Measurements from ENCODE around the gene CD22.
A peak's percentile ranks its signal among the peaks of the same experiment; 100 is the strongest.
"Not testable (repeated sequence)": the region's sequence is repeated elsewhere in the genome, so short reads cannot be mapped to it uniquely, and the experiment has no call there.

CD22 gene

DNA sequence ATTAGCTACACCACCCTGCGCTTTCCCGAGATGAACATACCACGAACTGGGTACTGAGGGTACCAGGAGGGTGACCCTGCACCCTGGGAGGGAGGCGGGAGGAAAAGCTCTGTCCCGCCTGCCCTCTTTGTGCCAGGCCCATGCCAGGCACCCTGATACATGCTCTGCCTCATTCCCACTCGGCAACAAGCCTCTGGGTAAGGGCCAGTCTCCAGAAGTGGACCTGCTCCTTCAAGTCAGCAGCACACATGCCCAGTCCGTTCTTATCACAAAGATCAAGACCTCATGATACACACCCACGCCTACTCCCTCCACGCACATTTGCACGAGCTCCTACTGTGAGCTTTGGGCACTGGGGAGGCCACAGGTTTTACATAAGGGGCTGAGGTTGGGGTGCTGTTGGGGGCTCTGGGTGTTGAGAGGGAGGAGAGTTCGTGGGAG, 16.7 kb downstream of the CD22 start:
- no peak for DNase-seq

DNA sequence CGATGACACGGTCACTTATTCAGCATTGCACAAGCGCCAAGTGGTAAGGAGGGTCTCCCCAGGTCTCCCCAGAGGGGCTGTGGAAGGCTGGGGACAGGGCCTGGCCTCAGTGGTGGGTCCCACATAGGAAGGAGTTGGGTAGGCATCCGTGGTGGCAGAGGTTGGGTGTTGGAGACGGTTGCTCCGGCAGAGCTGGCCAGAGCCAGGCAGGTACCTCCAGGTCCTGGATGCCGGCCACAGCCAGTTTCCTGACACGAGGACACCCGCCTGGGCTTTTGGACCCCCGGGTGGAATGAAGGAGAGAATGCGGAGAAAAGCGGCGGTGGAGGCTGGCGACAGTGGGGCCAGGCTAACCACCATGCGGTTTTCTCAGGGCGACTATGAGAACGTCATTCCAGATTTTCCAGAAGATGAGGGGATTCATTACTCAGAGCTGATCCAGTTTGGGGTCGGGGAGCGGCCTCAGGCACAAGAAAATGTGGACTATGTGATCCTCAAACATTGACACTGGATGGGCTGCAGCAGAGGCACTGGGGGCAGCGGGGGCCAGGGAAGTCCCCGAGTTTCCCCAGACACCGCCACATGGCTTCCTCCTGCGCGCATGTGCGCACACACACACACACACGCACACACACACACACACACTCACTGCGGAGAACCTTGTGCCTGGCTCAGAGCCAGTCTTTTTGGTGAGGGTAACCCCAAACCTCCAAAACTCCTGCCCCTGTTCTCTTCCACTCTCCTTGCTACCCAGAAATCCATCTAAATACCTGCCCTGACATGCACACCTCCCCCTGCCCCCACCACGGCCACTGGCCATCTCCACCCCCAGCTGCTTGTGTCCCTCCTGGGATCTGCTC, 17.4 kb downstream of the CD22 start:
- DNase-seq = peak; percentile 59 to 73

DNA sequence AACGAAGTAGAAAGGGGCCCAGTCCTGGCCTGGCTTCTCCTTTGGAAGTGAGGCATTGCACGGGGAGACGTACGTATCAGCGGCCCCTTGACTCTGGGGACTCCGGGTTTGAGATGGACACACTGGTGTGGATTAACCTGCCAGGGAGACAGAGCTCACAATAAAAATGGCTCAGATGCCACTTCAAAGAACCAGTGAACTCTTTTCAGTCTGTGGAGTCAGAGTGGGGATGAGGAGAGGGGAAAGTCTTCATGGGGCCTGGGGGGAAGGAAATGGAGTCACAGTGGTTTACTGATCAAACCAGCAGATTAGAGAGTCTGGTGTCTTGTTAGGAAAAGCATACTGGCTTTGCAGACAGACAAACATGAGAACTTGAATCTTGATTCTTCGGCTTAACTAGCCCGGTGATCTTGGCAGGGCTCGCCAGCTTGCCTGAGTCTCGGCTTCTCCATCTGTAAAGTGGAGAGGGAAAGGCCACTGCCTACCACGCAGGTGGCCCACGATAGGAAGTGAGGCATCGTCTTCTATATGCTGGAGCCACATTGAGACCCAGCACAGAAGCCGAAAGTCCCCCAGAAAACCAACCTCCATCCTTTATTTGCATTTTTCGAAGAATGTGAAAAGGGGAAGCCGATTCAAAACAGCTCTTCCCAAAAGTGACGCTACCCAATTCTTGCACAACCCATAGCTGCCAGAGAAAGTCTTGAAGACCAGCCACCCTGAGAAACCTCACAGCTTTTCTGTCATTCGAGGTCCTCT, 18.4 kb downstream of the CD22 start, which contains the start of gene FFAR1:
Gene FFAR1, plus strand, starts transcription at position 732 of the 759 bp plus-strand sequence. CDS start 3,650 bp downstream, outside the sequence.
- peak; percentile 25 to 36 for DNase-seq

DNA sequence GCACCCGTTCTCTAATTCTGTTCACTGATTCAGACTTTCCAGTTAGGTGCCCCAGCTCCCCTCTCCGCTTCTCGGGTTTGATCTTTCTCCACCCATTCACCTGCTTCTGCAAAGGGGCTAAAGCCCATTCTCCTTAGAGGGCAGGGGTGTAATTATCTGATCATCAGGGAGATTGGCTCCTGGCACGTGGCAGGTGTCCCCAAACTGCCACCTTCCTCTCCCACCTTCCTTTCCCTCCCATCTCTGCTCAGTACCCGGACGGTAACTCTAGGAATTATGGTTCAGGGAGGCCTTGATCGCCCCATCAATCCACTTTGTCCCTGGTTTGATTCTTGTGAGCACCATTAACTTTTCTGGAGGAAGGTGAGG, 18.9 kb downstream of the CD22 start:
- DNase-seq = no peak

DNA sequence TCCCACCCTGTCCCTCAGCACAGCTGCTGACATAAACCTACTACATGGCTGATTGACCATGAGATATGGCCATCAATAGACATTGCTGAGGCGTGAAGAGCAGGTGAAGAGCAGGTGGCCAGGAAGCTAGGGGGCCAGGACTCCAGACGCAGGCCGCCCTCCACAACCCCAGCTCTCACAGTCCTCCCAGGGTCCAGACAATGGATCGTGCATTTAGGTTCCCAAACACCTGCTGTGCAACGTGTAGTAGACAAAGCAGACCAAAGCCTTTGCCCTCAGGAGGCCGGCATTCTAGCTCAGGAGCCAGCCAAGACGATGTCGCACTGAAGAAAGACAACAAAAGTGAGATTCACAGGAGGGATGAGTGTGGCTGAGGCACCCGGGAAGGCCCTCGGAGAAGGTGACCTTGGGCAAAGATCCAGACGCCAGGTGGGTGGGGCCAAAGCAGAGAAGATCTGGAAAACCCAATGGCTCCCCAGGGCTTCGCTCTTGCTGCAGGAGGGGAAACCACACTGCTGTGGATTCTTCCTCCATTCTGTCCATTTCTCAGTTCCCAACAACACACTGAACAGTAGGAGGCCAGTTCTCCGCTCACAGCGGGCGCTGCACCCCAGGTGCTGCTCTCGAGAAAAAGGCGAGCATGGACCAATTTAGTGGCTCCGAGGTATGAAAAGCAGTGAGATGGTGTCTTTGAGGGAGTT, 20.1 kb downstream of the CD22 start:
- no peak for DNase-seq

DNA sequence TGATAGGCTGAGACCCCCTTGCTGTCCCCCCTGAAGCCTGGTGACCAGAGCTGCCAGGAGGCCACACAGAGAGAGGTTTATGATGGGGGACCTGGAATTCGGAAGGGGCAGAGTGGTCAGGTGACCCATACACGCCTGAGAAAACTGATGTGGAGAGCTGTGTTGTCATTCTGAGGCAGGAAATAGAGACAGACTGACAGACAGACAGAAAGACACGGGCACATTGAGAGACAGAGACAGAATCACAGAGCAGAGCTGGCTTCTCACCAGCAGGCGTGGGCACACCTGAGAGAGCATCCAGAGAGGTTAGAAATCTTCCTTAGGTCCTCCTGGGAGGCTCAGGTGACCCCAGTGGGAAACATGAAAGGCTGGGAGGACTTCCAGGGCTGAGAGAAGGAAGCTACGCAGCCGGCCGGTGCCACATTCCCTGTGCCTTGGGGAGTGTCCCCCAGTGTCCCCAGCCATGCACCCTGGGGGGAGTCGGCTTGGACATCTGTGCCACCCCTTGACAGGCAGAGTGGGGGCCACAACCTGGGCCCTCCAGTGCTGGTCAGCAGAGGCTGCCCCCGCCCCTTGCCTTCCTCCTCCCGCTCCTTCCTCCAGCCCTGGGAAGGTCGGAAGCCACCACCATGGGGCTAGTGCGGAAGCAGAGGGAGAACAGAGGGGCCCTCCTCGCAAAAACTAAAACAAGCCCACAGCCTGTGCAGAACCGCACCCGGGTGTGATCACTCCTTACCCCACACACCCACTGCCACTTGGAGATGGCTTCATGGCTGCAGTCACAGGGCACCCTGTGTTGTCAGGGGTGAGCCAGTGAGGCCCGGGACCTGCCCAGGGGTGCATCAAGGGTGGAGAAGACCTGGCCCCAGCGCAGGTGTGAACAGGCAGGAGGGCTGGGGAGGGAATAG, 20.9 kb downstream of the CD22 start:
- DNase-seq = no peak

DNA sequence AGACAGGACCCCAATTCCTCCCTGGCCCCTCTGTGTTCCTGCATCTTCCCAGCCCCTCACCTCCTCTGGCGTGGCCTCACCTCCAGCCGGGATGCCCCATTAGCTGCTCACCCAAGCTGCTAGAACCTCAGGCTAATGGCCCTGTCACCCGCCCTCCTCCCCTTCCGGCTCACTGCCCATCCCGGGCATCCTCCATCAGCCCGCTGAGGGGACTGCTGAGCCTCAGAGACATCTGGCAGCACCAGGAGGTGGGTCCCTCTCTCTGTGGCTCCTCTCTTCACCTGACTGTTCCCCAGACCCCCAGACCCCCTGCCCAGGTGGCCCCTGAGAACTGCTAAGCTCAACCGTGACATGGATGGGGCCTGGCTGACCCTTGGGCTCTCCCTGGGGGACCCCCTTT, 21.6 kb downstream of the CD22 start:
- DNase-seq = no peak

DNA sequence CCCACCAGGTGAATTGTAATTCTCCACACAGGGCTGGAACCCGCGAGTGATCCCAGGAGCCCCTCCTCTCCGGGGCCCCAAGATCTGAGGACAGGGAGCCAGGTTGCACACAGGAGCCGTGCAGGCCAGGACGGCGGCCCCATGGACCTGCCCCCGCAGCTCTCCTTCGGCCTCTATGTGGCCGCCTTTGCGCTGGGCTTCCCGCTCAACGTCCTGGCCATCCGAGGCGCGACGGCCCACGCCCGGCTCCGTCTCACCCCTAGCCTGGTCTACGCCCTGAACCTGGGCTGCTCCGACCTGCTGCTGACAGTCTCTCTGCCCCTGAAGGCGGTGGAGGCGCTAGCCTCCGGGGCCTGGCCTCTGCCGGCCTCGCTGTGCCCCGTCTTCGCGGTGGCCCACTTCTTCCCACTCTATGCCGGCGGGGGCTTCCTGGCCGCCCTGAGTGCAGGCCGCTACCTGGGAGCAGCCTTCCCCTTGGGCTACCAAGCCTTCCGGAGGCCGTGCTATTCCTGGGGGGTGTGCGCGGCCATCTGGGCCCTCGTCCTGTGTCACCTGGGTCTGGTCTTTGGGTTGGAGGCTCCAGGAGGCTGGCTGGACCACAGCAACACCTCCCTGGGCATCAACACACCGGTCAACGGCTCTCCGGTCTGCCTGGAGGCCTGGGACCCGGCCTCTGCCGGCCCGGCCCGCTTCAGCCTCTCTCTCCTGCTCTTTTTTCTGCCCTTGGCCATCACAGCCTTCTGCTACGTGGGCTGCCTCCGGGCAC, 22.6 kb downstream of the CD22 start:
- no peak for DNase-seq

DNA sequence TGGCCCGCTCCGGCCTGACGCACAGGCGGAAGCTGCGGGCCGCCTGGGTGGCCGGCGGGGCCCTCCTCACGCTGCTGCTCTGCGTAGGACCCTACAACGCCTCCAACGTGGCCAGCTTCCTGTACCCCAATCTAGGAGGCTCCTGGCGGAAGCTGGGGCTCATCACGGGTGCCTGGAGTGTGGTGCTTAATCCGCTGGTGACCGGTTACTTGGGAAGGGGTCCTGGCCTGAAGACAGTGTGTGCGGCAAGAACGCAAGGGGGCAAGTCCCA, 23.1 kb downstream of the CD22 start:
- DNase-seq = no peak

DNA sequence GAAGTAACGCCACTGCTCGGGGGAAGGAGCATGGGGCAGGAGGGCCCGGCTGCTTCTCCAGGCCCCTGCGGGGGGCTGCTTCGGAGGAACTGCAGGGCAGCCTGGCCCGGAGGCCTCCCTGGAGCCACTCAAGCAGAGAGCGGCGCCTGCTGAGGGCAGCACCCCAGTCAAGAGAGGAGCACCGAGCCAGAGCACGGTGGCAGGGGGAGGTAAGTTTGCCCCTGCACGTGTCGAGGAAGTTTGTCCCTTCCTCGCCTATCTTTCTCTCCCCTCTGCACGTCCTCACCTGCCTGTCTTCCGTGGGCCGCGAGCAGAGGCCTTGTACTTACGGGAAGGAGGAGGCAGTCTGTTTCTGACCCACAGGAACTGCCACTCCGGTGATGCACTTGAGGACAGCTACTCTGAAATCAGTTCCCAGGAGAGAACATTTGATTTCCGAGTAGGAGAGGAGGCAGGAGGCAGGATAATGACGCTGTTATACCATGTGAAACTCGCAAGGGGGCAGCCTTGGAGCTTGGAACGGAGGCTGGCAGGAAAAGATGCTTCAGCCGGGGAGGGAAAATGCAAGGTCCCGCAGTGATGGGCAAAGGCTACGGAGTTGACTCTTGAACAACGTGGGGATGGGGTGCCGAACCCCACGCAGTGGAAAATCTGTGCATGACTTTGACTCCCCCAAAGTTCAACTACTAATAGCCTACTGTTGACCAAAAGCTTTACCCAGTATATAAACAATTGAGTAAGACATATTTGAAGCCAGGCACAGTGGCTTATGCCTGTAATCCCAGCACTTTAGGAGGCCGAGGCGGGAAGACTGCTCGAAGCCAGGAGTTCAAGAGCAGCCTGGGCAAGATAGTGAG, 23.7 kb downstream of the CD22 start:
- peak; percentile 53 to 63 for DNase-seq

DNA sequence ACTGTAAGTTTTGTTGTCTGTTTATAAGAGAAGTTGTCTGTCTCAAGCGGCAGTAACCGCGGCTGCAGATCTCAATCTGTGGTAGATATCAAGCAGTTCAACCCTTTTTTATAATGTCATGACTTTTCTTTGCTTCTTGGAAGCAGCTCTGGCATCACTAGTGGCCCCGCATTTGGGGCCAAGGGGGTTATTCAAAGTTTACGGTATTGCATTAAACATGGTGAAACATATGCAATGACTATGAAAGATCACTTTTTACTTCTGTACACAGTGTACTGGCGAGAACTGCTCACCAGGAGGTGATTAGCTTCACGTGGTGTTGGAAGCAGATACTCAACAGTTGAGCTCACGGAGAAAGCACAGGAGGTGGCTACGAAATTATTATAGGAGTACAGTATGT, 24.6 kb downstream of the CD22 start:
- no peak for DNase-seq

DNA sequence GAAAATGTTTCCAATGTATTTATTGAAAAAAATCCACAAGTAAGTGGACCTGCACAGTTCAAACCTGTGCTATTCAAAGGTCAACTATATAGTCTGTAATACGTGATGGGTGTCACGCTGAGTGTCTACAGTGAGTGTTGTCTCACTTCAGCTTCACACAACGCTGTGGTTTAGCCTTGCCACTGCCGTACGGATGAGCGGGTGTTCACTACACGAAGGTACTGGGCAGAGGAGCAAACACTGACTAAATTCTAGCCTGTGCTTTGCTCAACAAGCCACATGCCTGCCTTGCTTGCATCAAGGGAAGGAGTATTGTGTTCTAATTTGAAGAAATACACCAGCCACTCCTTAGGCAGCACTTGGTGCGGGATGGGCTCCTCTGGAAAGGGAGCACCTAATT, 25.9 kb downstream of the CD22 start:
- no peak for DNase-seq

DNA sequence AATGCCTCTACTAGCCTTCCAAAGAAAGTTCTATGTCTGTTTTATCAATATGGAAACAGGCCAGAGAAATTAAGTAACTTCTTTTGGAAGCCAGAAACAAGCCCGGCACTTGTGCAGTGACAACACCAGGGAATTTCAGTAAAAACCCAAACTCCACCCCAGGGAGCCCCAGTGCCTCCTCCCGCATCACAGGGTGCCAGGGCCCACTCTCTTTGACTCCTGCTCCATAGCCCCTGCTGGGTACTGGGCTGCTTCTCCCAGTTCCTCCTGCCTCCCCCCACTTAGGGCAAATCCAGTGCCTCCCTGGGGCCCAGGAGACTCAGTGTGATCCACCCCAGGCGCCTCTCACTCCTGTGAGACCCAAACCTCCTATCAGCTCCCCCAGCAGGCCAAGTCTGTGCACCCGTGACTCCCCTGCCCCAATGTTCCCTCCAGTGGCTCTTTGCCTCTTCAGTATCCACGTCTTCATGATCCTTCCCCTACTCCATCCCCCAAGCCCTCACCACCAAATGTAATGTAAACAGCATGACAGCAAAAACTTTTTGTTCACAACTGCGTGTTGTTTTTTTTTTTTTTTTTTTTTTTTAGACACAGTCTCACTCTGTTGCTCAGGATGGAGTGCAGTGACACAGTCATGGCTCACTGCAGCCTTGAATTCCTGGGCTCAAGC, 26.9 kb downstream of the CD22 start:
- no peak for DNase-seq

DNA sequence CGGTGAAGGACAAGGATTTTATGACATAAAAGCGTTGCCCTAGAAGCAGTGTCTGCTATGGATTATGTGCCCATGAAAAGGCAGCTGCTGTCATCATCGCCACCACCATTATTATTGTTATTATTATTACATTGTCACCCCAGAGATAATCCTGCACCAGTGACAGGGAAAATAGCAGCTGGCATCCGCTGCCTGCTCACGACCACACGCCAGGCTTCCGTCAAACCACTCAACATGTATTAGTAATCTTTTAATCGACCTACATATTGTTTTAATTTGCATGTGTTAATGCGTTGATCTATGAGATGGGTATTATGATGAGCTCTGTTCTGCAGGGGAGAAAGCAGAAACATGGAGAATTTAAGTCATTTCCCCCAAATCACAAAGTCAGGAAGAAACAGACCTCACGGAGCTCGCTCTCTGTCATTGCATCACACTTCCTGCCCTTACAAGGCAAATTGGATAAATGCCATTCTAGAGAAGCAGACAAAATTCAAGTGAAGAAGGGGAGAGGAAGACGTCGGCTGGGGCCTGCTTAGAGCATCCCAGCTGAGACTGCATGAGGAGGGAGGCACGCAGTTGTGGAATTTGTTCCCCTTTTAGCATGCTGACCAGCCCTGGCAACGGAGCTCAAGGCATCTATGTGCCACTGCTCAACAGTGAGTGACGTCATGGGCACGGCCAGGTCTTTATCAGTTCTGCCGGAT, 29.0 kb downstream of the CD22 start, which contains the start of gene FFAR3:
Gene FFAR3, plus strand, starts transcription at position 594 of the 707 bp plus-strand sequence. CDS start 431 bp downstream, outside the sequence.
- peak in 1 of 2 experiments; percentile 17 for DNase-seq

DNA sequence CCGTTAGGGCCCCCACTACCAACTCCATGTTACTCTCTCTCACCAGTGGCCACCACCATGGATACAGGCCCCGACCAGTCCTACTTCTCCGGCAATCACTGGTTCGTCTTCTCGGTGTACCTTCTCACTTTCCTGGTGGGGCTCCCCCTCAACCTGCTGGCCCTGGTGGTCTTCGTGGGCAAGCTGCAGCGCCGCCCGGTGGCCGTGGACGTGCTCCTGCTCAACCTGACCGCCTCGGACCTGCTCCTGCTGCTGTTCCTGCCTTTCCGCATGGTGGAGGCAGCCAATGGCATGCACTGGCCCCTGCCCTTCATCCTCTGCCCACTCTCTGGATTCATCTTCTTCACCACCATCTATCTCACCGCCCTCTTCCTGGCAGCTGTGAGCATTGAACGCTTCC, 29.8 kb downstream of the CD22 start:
- DNase-seq = not testable (repeated sequence)

DNA sequence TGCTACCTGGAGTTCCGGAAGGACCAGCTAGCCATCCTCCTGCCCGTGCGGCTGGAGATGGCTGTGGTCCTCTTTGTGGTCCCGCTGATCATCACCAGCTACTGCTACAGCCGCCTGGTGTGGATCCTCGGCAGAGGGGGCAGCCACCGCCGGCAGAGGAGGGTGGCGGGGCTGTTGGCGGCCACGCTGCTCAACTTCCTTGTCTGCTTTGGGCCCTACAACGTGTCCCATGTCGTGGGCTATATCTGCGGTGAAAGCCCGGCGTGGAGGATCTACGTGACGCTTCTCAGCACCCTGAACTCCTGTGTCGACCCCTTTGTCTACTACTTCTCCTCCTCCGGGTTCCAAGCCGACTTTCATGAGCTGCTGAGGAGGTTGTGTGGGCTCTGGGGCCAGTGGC, 30.4 kb downstream of the CD22 start:
- not testable (repeated sequence) for DNase-seq

DNA sequence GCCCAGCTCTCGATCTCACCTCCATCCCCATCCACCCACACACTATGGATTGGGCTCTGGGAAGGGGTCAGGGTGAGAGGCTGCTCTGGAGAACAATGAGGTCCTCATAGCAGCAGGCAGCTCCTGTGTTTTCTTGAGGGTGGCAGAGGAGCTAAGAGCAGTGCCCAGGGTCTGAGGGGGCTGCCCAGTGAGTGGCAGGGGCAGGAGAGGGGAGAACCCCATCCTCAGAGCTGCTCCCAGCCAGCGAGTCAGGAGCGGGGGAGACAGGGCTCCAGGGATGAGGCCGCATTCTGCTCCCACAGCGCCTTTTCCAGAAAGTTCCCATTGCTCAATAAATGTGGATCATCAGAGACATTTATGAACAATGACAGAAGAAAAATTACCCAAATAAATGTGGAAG, 31.1 kb downstream of the CD22 start:
- DNase-seq = not testable (repeated sequence)

DNA sequence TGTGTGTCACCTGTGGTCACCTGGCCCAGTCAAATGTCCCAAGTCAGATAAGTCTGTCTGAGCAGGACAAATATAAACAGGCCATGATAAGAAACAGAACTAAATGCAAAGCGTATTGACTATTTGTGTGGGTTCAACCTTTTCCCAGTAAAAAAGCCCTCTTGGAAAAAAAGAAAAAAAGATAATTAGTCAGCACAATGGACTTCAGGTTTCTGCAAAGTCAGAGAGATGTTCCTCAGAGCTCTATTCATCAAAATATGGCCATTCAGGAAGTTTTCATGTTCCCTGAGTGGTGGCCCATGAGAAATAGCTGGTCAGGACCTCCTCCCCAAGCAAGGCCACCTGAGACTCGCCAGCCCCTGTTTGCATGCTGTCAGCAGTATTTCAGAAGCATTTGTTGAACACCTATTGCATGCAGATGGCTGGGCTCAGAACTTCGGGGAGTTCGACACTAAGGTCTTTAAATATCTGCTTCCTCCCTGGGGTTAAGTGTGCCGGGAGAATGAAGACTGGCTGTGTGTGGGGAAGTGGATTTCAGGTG, 32.0 kb downstream of the CD22 start:
- no peak for DNase-seq

All from stimulated activated CD4-positive, alpha-beta T cell treated with anti-CD3 and anti-CD28 coated beads, Interleukin-4, amount 100 ng/mL, for 4 hours (primary cell).